Esophagus squamous epithelium (tissue), 4 donors: ENCODE results near the gene ZNF296.

Source experiments
- POLR2A ChIP-seq, 4 donors: fragments of 450-650 bp; IDR thresholded peaks; one replicate each; pipeline ENCODE4 v1.6.1; 2017; ENCODE audit warnings: antibody characterized with exemption in 4 of 4, mild to moderate bottlenecking in 4 of 4, moderate library complexity in 3 of 4
- TF ChIP-seq, protein P1 (sequence below), 6 experiments: fragments of 450-650 bp in 4 of 6; fragments of 200-600 bp in 2 of 6; sonication (generic) in 2 of 6; IDR thresholded peaks; one replicate each; pipeline ENCODE4 v1.5.1; 2016 to 2019; ENCODE audit warnings: antibody characterized with exemption in 6 of 6, mild to moderate bottlenecking in 4 of 6, moderate library complexity in 4 of 6

DNA sequence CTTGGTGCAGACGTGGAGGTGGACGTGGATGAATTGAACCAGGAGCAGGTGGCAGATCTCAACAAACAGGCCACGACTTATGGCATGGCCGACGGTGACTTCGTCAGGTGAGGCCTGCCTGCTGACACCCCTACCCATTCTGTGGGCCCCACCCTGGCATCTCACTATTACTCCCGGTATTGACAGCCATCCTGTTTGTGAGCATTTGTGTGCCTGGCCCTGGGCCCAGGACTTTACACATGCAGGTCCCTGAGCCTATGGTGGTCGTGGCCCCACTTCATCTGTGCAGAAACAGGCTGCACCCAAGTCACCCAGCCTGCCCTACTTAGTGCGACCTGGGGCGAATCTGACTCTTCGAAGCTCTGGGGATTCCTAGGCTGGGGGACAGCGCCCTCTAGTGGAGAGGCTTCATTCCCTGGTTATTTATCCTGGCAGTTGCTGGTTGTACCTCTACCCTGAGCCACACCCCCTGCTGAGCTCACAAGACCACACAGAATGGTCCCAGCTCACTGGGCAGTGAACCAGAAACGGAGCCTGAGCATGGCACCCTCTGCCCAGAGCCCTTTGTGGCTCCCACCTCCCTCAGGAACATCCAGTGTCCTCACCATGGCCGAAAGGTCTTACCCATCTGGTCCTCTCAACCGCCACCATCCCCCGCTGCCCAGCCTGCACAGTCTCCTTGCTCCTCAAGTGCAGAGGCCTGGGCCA, 16.9 kb downstream of the ZNF296 start:
- TF ChIP-seq, protein P1, sequence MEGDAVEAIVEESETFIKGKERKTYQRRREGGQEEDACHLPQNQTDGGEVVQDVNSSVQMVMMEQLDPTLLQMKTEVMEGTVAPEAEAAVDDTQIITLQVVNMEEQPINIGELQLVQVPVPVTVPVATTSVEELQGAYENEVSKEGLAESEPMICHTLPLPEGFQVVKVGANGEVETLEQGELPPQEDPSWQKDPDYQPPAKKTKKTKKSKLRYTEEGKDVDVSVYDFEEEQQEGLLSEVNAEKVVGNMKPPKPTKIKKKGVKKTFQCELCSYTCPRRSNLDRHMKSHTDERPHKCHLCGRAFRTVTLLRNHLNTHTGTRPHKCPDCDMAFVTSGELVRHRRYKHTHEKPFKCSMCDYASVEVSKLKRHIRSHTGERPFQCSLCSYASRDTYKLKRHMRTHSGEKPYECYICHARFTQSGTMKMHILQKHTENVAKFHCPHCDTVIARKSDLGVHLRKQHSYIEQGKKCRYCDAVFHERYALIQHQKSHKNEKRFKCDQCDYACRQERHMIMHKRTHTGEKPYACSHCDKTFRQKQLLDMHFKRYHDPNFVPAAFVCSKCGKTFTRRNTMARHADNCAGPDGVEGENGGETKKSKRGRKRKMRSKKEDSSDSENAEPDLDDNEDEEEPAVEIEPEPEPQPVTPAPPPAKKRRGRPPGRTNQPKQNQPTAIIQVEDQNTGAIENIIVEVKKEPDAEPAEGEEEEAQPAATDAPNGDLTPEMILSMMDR (IDR thresholded peaks at IDR 0.05): peak; percentile 87 to 94 (median 92)
- no peak for TF ChIP-seq POLR2A (IDR thresholded peaks at IDR 0.05)
